Regular cardiac myocyte (primary cell): Measurements from ENCODE around the gene BRD8. TPM values are rescaled to one million over a fixed set of nuclear protein-coding genes. Genes with fewer than 3 reads are reported as not detected.

Experiments used
- total RNA-seq: library from RNA; depleted of rRNA; stranded (reverse); fragments of >200 nt; gene quantifications from 2 replicates; pipeline ENCODE4 v1.2.3, GENCODE V29; 2014

Gene BRD8, protein sequence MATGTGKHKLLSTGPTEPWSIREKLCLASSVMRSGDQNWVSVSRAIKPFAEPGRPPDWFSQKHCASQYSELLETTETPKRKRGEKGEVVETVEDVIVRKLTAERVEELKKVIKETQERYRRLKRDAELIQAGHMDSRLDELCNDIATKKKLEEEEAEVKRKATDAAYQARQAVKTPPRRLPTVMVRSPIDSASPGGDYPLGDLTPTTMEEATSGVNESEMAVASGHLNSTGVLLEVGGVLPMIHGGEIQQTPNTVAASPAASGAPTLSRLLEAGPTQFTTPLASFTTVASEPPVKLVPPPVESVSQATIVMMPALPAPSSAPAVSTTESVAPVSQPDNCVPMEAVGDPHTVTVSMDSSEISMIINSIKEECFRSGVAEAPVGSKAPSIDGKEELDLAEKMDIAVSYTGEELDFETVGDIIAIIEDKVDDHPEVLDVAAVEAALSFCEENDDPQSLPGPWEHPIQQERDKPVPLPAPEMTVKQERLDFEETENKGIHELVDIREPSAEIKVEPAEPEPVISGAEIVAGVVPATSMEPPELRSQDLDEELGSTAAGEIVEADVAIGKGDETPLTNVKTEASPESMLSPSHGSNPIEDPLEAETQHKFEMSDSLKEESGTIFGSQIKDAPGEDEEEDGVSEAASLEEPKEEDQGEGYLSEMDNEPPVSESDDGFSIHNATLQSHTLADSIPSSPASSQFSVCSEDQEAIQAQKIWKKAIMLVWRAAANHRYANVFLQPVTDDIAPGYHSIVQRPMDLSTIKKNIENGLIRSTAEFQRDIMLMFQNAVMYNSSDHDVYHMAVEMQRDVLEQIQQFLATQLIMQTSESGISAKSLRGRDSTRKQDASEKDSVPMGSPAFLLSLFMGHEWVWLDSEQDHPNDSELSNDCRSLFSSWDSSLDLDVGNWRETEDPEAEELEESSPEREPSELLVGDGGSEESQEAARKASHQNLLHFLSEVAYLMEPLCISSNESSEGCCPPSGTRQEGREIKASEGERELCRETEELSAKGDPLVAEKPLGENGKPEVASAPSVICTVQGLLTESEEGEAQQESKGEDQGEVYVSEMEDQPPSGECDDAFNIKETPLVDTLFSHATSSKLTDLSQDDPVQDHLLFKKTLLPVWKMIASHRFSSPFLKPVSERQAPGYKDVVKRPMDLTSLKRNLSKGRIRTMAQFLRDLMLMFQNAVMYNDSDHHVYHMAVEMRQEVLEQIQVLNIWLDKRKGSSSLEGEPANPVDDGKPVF
- 25.7 and 36.0 TPM in 2 replicates for total RNA-seq

DNA sequence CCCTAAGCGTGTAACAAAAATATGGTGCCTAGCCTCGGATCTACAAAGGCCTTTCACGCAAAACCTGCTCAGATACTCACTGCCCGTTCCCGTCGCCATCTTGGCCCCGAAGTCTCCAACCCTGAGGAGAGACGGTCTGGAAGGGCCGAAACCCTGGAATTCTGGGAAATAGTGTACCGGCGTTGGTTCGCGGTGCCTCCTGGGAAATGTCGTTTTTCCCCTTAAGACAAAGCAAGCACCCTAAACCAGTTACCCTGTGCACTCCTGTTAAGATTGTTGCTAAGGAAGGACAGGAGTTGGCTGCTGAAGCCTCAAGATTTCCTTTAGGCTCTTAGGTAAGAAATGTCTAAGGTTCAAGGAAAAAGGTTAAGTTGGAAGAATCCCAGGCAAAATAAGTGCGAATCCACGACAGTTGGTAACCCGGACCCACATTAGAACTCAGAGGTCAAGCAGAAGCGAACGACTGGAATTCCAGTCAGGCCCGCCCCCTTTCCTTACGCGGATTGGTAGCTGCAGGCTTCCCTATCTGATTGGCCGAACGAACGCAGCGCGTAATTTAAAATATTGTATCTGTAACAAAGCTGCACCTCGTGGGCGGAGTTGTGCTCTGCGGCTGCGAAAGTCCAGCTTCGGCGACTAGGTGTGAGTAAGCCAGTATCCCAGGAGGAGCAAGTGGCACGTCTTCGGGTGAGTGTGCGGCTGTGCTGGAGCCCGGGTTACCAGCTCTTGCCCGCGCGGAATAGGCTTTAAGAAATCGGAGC is at the start of gene BRD8, which contains the start of gene KIF20A:
BRD8 (minus strand) TSS at position 115 of the 761 bp plus-strand sequence; CDS start at position 99, 16 bp downstream.
KIF20A (plus strand) TSS at position 597 of the 761 bp plus-strand sequence. CDS start 569 bp downstream, outside the sequence.

DNA sequence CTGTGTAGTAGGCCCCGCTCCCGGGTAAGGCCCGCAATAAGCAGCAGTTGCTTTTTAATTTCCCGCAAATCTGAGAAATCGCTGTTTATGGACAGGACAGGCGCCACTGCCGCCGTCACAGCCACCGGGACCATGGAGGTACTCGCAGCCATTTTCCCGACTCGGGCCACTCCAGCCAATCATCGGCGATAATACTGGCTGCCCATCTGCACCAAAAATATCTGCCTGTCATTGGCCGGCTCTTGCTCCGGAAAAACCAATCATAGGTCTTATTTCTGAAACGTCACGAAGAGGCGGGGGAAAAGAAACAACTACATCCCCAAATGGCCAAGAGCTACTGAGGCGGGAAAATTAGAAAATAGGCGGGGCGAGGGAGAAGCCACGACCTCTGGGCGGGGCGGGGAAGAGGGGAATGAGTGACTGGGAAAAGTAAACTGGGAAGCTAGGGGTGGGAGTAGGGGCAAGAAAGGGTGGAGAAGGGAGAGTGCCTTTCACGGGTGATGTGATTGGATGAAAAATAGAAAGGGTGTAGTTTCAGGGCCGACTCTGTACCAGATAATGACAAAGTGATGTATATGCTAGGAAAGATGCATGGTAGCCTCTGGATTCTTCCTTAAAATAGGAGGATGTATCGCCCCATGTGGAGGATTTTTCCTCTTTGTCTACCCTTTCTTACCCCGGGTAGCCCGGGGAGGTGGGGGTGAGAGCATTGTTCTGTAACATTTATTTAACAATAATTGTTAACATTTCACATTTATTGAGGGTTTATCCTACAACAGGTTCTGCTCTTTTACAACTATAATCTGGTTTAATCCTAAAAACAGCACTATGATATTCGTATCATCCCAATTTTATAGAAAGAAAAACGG is 35.0 kb upstream of the BRD8 start, which contains the start of gene CDC23:
CDC23 (minus strand) TSS at position 163 of the 869 bp plus-strand sequence; CDS start at position 152, 11 bp downstream.

DNA sequence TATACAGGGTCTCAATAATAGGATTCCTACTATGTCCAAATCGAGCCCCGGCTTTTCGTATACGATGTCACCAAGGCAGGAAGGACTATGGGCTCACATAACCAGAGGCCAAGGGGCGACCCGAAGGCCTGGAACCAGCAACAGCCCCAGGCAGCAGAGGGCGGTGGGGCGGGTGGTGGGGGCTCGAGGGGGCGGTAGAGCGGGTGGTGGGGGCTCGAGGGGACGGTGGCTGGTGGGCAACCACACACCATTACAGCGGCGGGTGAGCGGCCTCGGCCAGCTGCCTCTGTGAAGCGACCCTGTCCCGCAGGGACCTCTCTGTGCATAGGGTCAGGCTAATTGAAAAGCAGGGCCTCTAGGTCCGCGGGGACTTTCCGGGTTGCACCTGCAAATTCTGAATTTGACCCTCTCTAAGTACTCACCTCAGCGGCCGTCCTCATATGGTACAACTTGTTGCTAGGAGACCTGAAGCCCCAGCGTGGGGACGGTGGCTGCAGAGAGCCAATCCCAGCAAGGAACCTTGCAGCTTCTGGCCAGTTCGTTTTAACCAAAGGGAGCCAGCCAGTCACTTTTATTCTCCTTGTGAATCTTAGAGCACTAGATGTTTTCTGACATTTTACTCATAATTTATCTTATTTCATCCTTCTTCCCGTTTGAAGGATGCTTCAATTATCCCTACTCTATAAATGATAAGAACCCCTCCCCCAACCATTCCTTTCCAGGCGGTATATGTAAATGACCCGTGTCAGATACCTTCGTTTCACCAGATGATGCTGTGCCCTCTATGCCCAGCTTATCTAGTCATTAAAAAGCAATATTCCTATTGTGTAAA is 39.3 kb downstream of the BRD8 start, which contains the start of gene NME5:
NME5 (minus strand) TSS at position 480 of the 832 bp plus-strand sequence. CDS start 648 bp downstream, outside the sequence.

Other genes starting within 250 kb of the BRD8 start
- 15.3 and 18.3 TPM in 2 replicates for gene FAM13B, start 145.6 kb downstream of the BRD8 start, total RNA-seq
- gene WNT8A, start 94.6 kb downstream of the BRD8 start, total RNA-seq, result not detected in 2 replicates
- 0.77 and 1.7 TPM in 2 replicates for gene NME5, start 39.2 kb downstream of the BRD8 start, total RNA-seq
- 8.7 and 86.5 TPM in 2 replicates for gene KIF20A, start 482 bp upstream of the BRD8 start, total RNA-seq
- gene CDC23, start 34.7 kb upstream of the BRD8 start, total RNA-seq, result 24.2 and 28.9 TPM in 2 replicates
- gene GFRA3, start 96.0 kb upstream of the BRD8 start, total RNA-seq, result not detected in 2 replicates
- gene CDC25C, start 153.2 kb upstream of the BRD8 start, total RNA-seq, result 1.1 and 9.0 TPM in 2 replicates
- 22.8 and 25.9 TPM in 2 replicates for gene FAM53C, start 159.6 kb upstream of the BRD8 start, total RNA-seq
- 28.8 and 32.4 TPM in 2 replicates for gene KDM3B, start 174.1 kb upstream of the BRD8 start, total RNA-seq